GM12878 (cell line): ENCODE measurements around the gene IGF1R. TPM values are rescaled to one million over a fixed set of nuclear protein-coding genes. Genes with fewer than 3 reads are reported as not detected.

Experiments used
- ATAC-seq: fragments of 200-7000 bp; cut with Tn5 transposase; 3 replicates; pipeline ENCODE4 v1.9.1; 2020; ENCODE audit warnings: mild to moderate bottlenecking, moderate library complexity
- BruUV-seq: library from RNA; stranded (reverse); fragments of 400-500 nt; replicated peaks from 2 replicates; lab custom pipeline; 2021; lab: Mats Ljungman, UMichigan
- CTCF ChIA-PET: fragments of 300-600 bp; sonication (Branson Sonifier 250); formaldehyde crosslinking; extraction: SDS; loops from one replicate; lab custom pipeline; 2021; ENCODE audit warnings: inconsistent platforms; lab: Yijun Ruan, JAX
- POLR2A ChIA-PET: fragments of 350-600 bp; formaldehyde crosslinking; extraction: SDS; loops from one replicate; lab custom pipeline; 2021; ENCODE audit warnings: inconsistent platforms; lab: Charles Lee
- RAD21 ChIA-PET: fragments of 300-600 bp; sonication (Branson Sonifier 250); formaldehyde crosslinking; loops from one replicate; lab custom pipeline; 2023; ENCODE audit warnings: antibody characterized with exemption; ENCODE audit not compliant: unreplicated experiment; lab: Charles Lee
- SMC1A ChIA-PET: fragments of 300-600 bp; sonication (Branson Sonifier 250); formaldehyde crosslinking; loops from one replicate; lab custom pipeline; 2023; ENCODE audit not compliant: unreplicated experiment, uncharacterized antibody; lab: Charles Lee
- DNase-seq: peaks from one replicate; pipeline ENCODE4 v3.0.0-alpha.2; 2011; ENCODE audit warnings: low read depth, low spot score
- FAIRE-seq: peaks from 3 replicates; lab custom pipeline; 2011; peaks lifted over from hg19 to GRCh38; lab: Jason Lieb, UNC
- H2AFZ ChIP-seq: 2 replicates; pipeline ENCODE4 v1.6.0; 2011; ENCODE audit warnings: low read depth, low read length, control low read depth; ENCODE audit not compliant: control insufficient read depth
- H3K27ac ChIP-seq: 2 replicates; pipeline ENCODE4 v1.5.1; 2011; ENCODE audit warnings: control low read depth; ENCODE audit not compliant: control insufficient read depth, insufficient read depth
- H3K27me3 ChIP-seq, 2 experiments: replicated peaks in 1 of 2; 2 replicates each; pipeline versions ENCODE4 v1.6.0 to v1.6.1; 2011; ENCODE audit warnings: low read length in 1 of 2; ENCODE audit not compliant: control insufficient read depth in 2 of 2, insufficient read depth in 2 of 2
- H3K36me3 ChIP-seq, 2 experiments: 2 replicates each; pipeline ENCODE4 v1.5.1; 2011; ENCODE audit warnings: low read length in 1 of 2; ENCODE audit not compliant: control insufficient read depth in 2 of 2, insufficient read depth in 2 of 2
- H3K4me1 ChIP-seq: 2 replicates; pipeline ENCODE4 v1.6.1; 2011; ENCODE audit warnings: mild to moderate bottlenecking, low read length, moderate library complexity, mixed read lengths; ENCODE audit not compliant: control insufficient read depth, insufficient read depth
- H3K4me2 ChIP-seq: 2 replicates; pipeline ENCODE4 v1.6.0; 2011; ENCODE audit warnings: control low read depth; ENCODE audit not compliant: control insufficient read depth, insufficient read depth
- H3K4me3 ChIP-seq: fragments of 200-600 bp; sonication (generic); 2 replicates; pipeline ENCODE4 v1.5.1; 2016
- H3K79me2 ChIP-seq: 2 replicates; pipeline ENCODE4 v1.6.0; 2011; ENCODE audit warnings: low read length; ENCODE audit not compliant: control insufficient read depth, insufficient read depth
- H3K9ac ChIP-seq: 2 replicates; pipeline ENCODE4 v1.8.0; 2011; ENCODE audit warnings: low read length, control low read depth, mixed read lengths; ENCODE audit not compliant: control insufficient read depth, insufficient read depth
- H3K9me3 ChIP-seq: replicated peaks from 3 replicates; pipeline ENCODE4 v1.5.1; 2011; ENCODE audit warnings: mild to moderate bottlenecking, low read length; ENCODE audit not compliant: control insufficient read depth, insufficient read depth
- H4K20me1 ChIP-seq: 2 replicates; pipeline ENCODE4 v1.6.0; 2011; ENCODE audit not compliant: control insufficient read depth, insufficient read depth
- DPF2 ChIP-seq: fragments of 450-650 bp; IDR thresholded peaks from 2 replicates; pipeline ENCODE4 v1.6.1; 2017; ENCODE audit warnings: mild to moderate bottlenecking
- NFIC ChIP-seq: IDR thresholded peaks from 2 replicates; pipeline ENCODE4 v1.6.1; 2012; ENCODE audit warnings: low read depth, mild to moderate bottlenecking, inconsistent platforms, low read length, moderate library complexity
- NRF1 ChIP-seq: conservative IDR thresholded peaks from 2 replicates; pipeline ENCODE4 v1.6.1; 2011; ENCODE audit warnings: mild to moderate bottlenecking, low read depth, low read length, improper control_type of control experiment
- PKNOX1 ChIP-seq: fragments of 450-650 bp; IDR thresholded peaks from 2 replicates; pipeline ENCODE4 v1.6.1; 2016; ENCODE audit warnings: mild to moderate bottlenecking
- RCOR1 ChIP-seq: conservative IDR thresholded peaks from 2 replicates; pipeline ENCODE4 v1.6.1; 2012; ENCODE audit warnings: low read depth, low read length, improper control_type of control experiment
- TARDBP ChIP-seq: IDR thresholded peaks from 2 replicates; pipeline ENCODE4 v1.6.1; 2016; ENCODE audit warnings: borderline replicate concordance
- WRNIP1 ChIP-seq: IDR thresholded peaks from 2 replicates; pipeline ENCODE4 v1.6.1; 2011; ENCODE audit warnings: low read depth, low read length, improper control_type of control experiment, borderline replicate concordance
- ZNF207 ChIP-seq: fragments of 450-650 bp; IDR thresholded peaks from 2 replicates; pipeline ENCODE4 v1.6.1; 2014; ENCODE audit warnings: antibody characterized with exemption, mild to moderate bottlenecking, borderline replicate concordance
- WGBS: methylation state at CpG from one replicate; pipeline ENCODE4 v1.1.6; 2016; ENCODE audit warnings: low lambda C conversion rate; ENCODE audit not compliant: insufficient replicate concordance, insufficient coverage; ENCODE audit errors: missing lambda C conversion rate; 5-methylcytosine and 5-hydroxymethylcytosine counted together
- in situ Hi-C: fragments of 300-500 bp; cut with MboI; formaldehyde crosslinking; loops from 9 replicates; pipeline ENCODE4 v1.14.3; 2018; ENCODE audit warnings: mixed read lengths
- intact Hi-C: fragments of 100-400 bp; cut with micrococcal nuclease; formaldehyde crosslinking; loops from one replicate; pipeline ENCODE4 v1.14.2; 2022; ENCODE audit not compliant: unreplicated experiment
- polyA plus RNA-seq, 11 experiments: library from polyadenylated mRNA; depleted of rRNA in 4 of 11; unstranded in 6 of 11; stranded (reverse) in 5 of 11; fragments of >200 nt; fragmentation: Nextera tagmentation in 4 of 11; fragmentation: Illumina TruSeq in 1 of 11; extraction: Ambion mirVana in 4 of 11; extraction: Trizol in 1 of 11; gene quantifications; 1 replicate in 1 of 11; 2 replicates in 10 of 11; pipeline versions ENCODE4 v1.2.1 to v1.2.3, GENCODE V29; 2011 to 2016; ENCODE audit warnings: inconsistent platforms in 2 of 11, missing spikeins in 2 of 11, low read depth in 1 of 11
- total RNA-seq, 4 experiments: library from RNA; depleted of rRNA in 3 of 4; stranded (reverse); fragments of >200 nt in 3 of 4; fragmentation: Illumina TruSeq in 1 of 4; extraction: Trizol in 1 of 4; gene quantifications; 2 replicates each; pipeline versions ENCODE4 v1.2.1 to v1.2.3, GENCODE V29; 2013 to 2021

IGF1R gene
- total and polyA plus RNA-seq, 10 of the 15 experiments (the other 5 are each of a cell fraction or from before 2014, with no cell fraction given): 0.03 to 2.7 (median 0.66) TPM

DNA sequence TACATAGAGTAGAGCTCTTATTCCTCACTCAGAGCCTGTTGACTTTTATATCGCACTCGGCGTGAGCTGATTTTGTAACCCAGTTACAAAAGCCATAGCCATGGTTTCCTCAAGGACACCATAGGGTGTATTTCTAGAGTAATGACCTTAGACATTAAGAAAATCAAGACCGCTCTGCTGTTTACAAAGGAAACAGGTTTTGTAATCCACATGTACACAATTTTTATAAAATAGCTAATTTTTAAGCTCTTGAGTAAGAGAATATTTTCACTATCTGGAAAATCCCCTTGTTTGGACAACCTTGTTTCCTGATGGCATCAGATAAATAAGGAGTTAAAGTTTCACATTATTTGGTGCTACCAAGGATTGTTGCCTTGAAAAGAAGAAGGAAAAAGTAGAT, 254.6 kb downstream of the IGF1R start:
- no TSS peak for BruUV-seq
- Histone ChIP-seq H3K4me2 (no peak overlapping the region), H3K79me2 (no peaks in the 10 kb centered on the region), H3K9ac (no peak overlapping the region), H3K36me3 (no peaks in the 10 kb centered on the region), H3K4me1 (no peaks in the 10 kb centered on the region; the same call in 1 of the 2 replicates), H3K9me3 (peaks cover 1% of the 10 kb centered on the region; the same call in 2 of the 3 replicates), H4K20me1 (no peaks in the 10 kb centered on the region), H3K27me3 (no peaks in the 10 kb centered on the region), H2AFZ (no peak overlapping the region), H3K4me3 (no peak overlapping the region), H3K27ac (no peak overlapping the region)
- WGBS: 85% methylated on average over 4 of the region's 4 CpGs
- RAD21 ChIA-PET: interaction anchor here (1.0 to 1.3 kb wide), 2 partner anchors 49 to 158 kb away, joined by 3 read pairs; no protein-coding TSS in a partner anchor
- TF ChIP-seq WRNIP1 (no peak), TARDBP (no peak), NRF1 (no peak), NFIC (no peak), PKNOX1 (no peak), DPF2 (no peak), ZNF207 (no peak), RCOR1 (no peak)
- CTCF ChIA-PET: interaction anchor here (0.7 to 2.6 kb wide), 7 partner anchors 9 to 180 kb away, joined by 3 to 11 read pairs (median 3); no protein-coding TSS in a partner anchor
- POLR2A ChIA-PET: no interaction called here
- in situ Hi-C loops (no loop called here), intact Hi-C loops (loop anchor here (5.0 kb wide), 1 partner anchor 154 kb away; no protein-coding TSS in a partner anchor)
- no peak for ATAC-seq
- DNase-seq: no peak
- SMC1A ChIA-PET: interaction anchor here (0.9 to 3.6 kb wide), 5 partner anchors 18 to 173 kb away, joined by 3 to 12 read pairs (median 4); no protein-coding TSS in a partner anchor
- FAIRE-seq: no peak
